ENCODE results near the gene KCNMB1. TPM values are rescaled to one million over a fixed set of nuclear protein-coding genes. Genes with fewer than 3 reads are reported as not detected.

Gene KCNMB1
- total RNA-seq, 2 experiments from 2014 or later, result not detected

Other genes with a start within 250 kb of the KCNMB1 start
- not detected for gene C5orf58, start 156.4 kb downstream of the KCNMB1 start, total RNA-seq
- gene LCP2, start 91.6 kb downstream of the KCNMB1 start, total RNA-seq, result 100 to 1,000 TPM; 212 to 213 TPM
- not detected for gene KCNIP1, start 114.7 kb upstream of the KCNMB1 start, total RNA-seq

All from activated CD4-positive, alpha-beta memory T cell treated with anti-CD3 and anti-CD28 coated beads for 36 hours (primary cell).